Suppressor macrophage treated with lipopolysaccharide for 4 hours (primary cell): ENCODE measurements around the gene POM121.
"Not testable (repeated sequence)": the region's sequence is repeated elsewhere in the genome, so short reads cannot be mapped to it uniquely, and the experiment has no call there.

Experiments
- DNase-seq: peaks from one replicate; pipeline ENCODE4 v3.0.0-alpha.2; 2020

POM121 gene

GRCh38 chr7:72950432-72950831 is 25.5 kb downstream of the POM121 start:
- DNase-seq: not testable (repeated sequence)

DNA sequence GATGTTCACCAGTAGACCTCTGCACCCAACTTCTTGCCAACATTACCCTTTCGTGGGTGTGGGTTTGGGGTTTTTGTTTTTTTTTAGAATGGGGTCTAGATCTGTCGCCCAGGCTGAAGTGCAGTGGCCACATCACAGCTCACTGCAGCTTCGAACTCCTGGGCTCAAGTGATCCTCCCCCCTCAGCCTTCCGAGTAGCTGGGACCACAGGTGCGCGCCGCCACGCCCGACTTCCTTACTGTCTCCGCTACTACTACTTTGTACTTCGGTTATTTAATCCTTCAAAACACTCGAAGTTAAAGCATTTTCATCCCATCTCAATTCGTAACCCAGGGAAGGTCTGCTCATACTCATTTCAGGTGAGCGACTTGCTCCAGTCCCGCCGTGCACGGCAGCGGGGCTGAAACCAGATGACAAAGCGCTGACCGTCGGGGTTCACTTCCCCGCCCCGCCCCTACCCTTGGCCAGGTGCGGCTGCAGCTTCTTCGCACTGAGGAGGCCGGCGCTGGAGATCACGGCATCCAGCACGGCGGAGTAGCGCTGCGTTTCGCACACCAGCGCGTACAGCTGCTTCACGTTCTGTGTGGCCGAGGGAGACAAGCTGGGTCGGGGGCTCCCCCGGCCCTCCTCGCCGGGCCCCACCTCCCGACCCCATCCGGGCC is 29.1 kb downstream of the POM121 start:
- not testable (repeated sequence) for DNase-seq

DNA sequence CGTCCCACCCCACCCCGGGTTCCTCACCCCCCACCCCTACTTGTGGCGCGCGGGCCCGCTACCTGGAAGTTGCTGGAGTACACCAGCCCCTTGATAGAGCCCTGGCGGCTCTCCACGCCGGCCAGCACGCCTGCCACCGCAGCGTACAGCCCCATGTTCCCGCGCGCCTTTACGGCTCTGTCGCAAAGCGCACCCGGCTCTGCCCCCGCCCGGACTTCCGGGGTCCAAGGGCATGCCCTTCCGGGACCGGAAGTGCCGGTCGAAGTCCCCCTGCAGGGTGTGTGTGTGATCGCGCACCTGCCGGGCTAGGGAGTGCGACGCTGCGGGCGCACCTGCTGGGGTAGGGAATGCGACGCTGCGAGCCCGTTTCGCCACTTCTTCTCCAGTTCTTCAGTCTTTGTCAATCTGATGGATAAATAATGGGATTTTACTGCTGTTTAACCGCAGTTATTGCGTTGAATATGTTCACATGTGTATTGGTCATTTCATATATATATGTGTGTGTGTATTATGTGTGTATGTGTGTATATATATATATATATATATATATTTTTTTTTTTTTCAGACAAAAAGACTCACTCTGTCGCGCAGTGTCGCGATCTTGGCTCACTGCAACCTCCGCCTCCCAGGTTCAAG is 29.8 kb downstream of the POM121 start:
- DNase-seq: not testable (repeated sequence)

DNA sequence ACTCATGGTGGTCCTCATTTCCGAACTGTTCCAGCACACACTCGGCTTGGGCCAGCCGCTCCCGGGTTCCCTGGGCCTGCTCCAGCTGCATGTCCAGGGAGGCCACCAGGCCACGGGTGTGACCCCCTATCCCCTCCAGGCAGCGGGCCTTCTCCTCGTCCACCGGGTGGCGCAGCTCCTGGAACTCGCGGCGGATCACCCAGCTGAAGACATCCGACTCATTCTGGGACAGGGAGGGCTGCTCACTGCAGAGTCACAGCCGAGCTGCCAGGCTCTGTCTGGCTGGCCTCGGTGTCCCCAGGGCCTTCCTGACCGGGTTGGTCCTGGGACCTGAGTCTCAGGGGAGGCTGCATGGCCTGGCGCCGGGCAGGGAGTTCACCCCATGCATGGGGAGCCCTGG is 35.1 kb downstream of the POM121 start:
- not testable (repeated sequence) for DNase-seq

DNA sequence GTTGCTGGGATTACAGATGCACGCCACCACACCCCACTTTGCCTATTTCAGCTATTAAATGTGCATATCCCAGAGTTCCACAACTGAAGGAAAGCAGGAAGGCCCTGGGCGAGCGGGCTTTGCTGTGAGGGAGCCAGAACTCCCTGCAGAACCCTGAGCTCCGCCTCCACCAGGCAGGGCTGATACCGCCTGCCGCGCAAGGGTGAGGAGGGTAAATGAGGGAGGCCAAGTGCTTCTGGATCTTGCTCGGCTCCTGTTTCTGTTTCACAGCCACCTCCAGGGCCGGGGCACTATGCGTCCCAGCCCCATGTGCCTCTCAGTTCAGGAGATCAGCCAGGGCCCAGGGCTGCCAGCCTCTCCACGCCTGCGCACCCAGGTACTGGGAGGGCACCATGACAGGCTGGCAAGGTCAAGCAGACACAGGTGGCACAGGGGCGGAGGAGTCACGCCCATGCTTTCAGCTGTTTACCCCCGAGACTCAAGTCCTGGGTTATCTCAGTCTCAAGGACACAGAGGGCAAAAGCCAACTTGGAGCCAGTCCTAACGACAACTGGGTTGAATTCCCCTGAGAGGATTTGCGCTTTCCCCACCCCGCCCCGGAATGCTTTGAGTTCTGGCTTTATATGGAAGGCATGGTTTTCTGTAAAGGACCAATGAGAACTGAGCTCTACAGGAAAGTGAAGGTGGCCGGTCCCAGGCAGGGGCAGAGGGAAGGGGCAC is 35.9 kb downstream of the POM121 start:
- DNase-seq: not testable (repeated sequence)

GRCh38 chr7:72961346-72961650 is 36.4 kb downstream of the POM121 start:
- not testable (repeated sequence) for DNase-seq

DNA sequence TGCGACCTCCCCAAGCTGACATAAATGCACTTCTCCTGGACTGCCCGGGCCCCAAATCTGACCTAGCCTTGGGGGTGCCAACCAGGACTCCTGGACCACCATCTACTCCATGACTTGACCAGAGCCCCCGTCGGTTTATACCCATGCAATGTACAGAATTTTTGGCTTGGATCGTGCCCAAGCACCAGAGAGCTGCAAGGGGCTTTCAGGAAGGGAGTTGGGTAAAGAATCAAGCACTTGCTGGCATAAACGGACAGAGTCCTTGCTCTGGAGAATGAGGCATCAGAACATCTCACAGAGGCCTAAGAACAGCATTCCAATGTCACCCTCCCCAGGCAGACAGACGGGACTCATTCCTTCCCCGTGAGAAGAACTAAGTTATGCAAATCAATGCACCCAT is 38.2 kb downstream of the POM121 start:
- DNase-seq: not testable (repeated sequence)

- DNase-seq: not testable (repeated sequence)
Observed at GRCh38 chr7:72965186-72965975, 40.5 kb downstream of the POM121 start.

GRCh38 chr7:72966892-72967291 is 42.0 kb downstream of the POM121 start:
- DNase-seq: not testable (repeated sequence)

DNA sequence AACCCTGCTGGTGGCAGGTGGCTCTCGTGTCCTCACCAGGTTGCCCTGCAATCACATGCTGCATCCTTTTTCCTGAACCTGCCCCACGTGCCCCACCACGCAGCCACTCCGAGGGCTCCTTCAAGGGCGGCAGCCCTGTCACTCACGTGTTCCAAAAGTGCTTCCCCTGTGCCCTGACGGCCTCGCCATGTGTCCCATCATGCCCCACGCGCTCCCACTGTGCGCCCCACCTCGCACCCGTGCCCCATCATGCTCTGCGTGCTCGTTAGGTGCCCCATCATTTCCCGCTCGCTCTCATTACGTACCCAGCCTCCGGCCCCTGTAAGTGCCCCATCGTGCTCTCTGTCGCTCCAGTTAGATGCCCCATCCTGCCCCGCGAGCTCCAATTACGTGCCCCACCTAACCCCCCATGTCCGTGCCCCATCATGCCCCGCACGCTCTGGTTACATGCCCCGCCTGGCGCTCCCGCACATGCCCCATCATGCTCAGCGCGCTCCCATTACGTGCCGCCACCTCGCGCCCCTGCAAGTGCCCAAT is 44.2 kb downstream of the POM121 start, which contains the start of gene TRIM74:
TSS of gene TRIM74 (minus strand) at position 487 of the 537 bp plus-strand sequence. CDS start 3,309 bp downstream, outside the sequence.
- DNase-seq: not testable (repeated sequence)

DNA sequence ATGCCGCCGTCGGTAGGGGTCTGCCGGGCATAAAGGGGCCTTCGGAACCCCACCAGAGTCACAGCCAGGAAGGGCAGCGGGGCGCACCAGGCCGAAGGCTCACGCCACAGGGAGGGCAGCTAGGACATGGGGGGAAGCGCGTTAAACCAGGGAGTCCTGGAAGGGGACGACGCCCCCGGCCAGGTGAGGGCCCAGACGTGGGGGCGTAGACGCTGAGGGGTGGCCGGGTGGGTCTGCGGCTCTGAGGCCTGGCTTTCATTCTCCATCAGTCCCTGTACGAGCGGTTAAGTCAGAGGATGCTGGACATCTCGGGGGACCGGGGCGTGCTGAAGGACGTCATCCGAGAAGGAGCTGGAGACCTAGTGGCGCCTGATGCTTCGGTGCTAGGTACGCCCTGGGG is 44.8 kb downstream of the POM121 start:
- not testable (repeated sequence) for DNase-seq

DNA sequence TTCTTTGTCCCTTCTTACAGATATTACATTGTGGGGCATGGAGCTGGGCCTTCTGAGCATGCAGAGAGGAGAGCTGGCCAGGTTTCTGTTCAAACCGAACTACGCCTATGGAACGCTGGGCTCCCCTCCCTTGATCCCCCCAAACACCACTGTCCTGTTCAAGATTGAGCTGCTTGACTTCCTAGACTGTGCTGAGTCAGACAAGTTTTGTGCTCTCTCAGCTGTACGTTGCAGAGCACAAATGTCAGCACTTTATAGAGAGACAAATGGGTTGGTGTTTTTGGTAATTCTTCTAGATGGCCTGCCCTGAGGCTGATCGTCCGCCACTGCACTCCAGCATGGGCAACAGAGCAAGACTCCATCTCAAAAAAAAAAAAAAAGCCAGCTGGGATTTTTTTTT is 46.6 kb downstream of the POM121 start:
- DNase-seq: not testable (repeated sequence)

DNA sequence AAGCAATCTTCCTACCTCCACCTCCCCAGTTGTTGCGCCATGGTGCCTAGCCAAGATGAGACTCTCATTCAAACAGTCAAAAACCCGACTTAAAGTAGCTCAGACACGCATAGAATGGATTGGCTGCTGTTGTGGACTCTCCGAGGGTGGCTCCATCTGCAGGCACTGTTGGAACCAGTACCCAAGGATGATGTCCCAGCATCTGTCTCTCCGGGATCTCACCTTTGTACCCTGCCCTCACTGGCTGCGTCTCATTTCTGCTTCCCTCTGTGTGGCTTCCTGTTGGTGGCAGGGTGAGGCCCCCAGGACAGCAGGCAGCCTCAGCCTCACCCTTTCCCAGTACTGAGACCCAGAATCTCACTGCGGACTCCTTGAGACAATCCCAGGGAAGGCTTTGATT is 49.9 kb downstream of the POM121 start:
- DNase-seq: not testable (repeated sequence)

DNA sequence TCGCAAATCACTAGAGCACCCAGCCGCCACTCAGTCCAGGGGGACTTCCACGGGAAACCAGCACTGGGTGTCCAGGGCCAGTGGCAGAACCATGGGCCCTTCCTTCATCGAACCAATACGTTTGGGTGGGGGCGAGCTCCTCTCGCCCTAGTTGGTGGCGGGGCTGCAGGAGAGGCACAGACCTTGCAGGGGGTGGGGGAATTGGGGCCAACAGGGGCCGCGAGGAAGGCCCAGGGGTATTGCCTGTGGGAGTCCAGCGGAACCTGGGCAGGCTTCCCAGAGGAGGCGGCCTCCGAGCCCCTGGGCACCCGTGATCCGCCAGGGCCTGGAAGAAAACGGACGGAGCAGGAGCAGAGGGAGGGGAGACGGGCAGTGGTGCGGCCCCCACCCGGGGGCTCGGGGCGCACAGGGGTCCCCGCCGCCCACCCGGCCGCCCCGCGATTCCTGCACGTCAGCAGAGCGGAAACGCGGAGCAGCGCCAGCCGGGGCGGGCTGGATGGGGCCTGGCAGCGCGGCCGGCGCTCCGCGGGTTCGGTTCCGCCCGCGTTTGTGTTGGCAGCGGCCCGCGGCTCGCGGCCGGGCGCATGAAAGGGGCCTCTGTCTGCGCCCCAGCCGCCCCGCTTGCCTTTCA is 50.9 kb downstream of the POM121 start:
- not testable (repeated sequence) for DNase-seq

DNA sequence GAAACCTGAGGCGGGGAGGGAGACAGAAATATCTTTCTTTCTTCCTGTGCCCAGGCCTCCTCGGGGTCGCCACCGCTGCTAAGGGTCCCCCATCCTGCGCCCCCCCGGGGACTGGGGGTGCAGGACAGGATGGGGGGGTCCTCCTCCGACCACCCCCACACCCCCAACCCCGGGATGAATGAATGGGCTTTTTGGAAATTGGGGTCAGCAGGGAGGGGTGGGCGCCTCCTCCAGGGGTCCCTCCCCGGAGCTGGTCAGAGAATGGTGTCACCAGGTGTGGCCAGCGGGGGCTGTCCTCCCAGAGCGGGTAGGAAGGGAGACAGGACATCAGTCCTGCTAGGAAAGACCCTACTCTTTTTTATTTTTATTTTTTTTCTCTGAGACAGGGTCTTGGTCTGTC is 51.5 kb downstream of the POM121 start:
- DNase-seq: not testable (repeated sequence)

- not testable (repeated sequence) for DNase-seq
Observed at GRCh38 chr7:72980382-72980781, 55.5 kb downstream of the POM121 start.

DNA sequence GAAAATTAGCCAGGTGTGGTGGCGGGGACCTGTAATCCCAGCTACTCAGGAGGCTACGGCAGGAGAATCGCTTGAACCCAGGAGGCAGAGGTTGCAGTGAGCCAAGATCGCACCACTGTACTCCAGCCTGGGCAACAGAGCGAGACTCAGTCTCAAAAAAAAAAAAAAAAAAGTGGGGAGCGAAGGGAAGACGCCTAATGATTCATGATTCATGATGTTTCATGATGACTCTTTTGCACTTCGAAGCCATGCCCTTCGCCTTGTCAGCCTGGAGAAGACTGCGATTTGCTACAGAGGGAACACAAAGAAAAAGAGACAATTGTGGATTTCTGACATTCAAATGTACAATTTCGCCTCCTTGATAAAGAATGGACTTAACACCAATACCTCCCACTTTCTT is 57.2 kb downstream of the POM121 start:
- DNase-seq: not testable (repeated sequence)

DNA sequence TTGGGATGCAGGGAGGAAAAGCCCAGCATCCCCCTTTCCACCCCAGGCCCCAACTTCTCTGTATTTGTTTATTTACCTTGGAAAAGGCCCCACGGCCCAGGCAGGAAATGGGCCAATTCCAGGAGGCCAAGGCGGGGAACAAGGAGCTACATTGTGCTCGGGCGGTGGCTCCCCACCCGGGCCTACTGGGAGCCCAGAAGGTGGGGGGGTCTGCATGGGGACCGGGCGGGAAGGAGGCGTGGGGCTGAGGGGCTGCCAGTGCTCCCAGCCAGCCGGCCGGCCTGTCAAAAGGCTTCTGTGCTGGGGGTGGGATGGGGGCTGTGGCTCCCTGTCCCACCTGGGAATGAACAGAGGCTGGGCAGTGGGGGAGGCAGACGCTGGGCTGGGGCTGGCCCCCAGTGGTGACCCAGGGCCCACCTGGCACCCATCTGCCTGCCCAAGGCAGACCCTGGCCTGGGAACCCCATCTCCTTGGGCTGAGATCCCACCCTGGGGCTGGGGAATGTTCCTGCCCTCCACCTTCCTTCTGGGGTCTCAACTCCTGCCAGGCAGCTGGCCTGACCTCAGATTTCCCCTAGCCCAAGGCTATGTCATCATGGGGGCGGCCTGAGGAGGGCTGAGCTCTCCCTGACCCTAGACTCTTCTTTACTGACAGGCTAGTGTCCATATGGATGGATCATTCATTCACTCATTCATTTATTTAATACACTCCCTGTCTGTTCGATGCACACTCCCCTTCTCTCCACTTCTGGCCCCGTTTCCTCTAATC is 65.4 kb downstream of the POM121 start:
- DNase-seq: not testable (repeated sequence)

- DNase-seq: not testable (repeated sequence)
Observed at GRCh38 chr7:72995484-72995883, 70.6 kb downstream of the POM121 start.

DNA sequence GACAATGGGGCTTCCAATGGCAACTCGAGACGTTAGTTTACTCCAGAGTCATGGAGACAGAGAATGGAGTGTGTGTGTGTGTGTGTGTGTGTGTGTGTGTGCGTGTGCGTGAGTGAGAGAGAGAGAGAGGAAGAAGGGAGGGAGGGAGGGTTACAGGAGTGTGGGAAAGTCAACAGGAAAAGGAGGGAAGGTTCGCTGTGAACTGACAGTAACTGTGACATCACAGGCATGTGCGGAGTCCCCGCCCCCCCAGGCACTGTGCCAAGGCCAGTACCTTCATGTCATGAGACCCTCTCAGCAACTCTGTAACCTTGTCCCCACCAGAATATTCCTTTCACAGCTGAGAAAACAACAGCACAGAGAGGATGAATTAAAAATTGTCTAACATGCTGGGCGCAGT is 72.6 kb downstream of the POM121 start:
- DNase-seq: not testable (repeated sequence)

DNA sequence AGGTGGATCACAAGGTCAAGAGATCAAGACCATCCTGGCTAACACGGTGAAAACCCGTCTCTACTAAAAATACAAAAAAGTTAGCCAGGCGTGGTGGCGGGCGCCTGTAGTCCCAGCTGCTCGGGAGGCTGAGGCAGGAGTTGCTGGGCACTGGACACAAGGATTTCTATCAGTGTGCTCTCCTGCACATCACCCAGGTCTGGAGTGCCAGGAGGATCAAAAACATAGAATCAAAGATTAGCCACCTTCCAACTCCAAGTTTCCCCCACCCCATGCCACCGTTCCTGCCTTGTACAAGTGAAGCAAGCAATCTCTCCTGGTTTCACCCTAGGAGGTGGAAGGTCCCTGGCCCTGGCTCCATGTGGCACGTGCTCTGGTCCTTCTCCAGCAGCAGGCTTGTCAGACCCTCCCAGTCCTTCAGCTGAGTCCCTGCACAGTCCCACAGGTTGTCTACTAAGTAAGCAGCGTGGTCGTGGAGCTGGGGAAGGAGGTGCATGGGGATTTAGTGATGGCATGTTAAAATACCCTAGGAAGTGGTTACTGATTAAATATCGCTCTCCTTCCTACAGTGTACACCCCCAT is 73.1 kb downstream of the POM121 start:
- DNase-seq: not testable (repeated sequence)
